BLaER1 treated with 17β-estradiol and CSF1 and Interleukin-3, amounts not matched to agents 10 nM and 100 nM (cell line): ENCODE results near the gene SCFD2.

Experiments used
- H3K27ac ChIP-seq, 11 experiments: shearing (Covaris generic); formaldehyde crosslinking; 2 replicates each; pipeline ENCODE4 v1.8.1; 2022
- H3K27me3 ChIP-seq, 11 experiments: shearing (Covaris generic); formaldehyde crosslinking; 2 replicates each; pipeline ENCODE4 v1.8.1; 2022
- H3K36me3 ChIP-seq, 11 experiments: shearing (Covaris generic); formaldehyde crosslinking; 2 replicates each; pipeline ENCODE4 v1.8.1; 2022
- H3K4me1 ChIP-seq, 10 experiments: shearing (Covaris generic); formaldehyde crosslinking; 2 replicates each; pipeline ENCODE4 v1.8.1; 2022
- H3K4me2 ChIP-seq, 11 experiments: shearing (Covaris generic); formaldehyde crosslinking; 2 replicates each; pipeline ENCODE4 v1.8.1; 2022
- H3K4me3 ChIP-seq, 10 experiments: shearing (Covaris generic); formaldehyde crosslinking; 2 replicates each; pipeline ENCODE4 v1.8.1; 2022
- H3K9ac ChIP-seq, 11 experiments: shearing (Covaris generic); formaldehyde crosslinking; 2 replicates each; pipeline ENCODE4 v1.8.1; 2022
- H3K9me3 ChIP-seq, 11 experiments: shearing (Covaris generic); formaldehyde crosslinking; replicated peaks in 1 of 11; 2 replicates each; pipeline ENCODE4 v1.8.1; 2022
- H4K20me1 ChIP-seq, 11 experiments: shearing (Covaris generic); formaldehyde crosslinking; 2 replicates each; pipeline ENCODE4 v1.8.1; 2022
- Cebpa-rat ChIP-seq, 11 experiments: shearing (Covaris generic); IDR thresholded peaks; 2 replicates each; pipeline ENCODE4 v1.8.1; 2022

Gene SCFD2

GRCh38 chr4:52976523-52977230 lies 389.2 kb downstream of the SCFD2 start:
- 0 out of 22 replicates have a peak, but pooled peaks cover 0 to 11% (median 0%) of the 10 kb centered on the region in 11 experiments for H3K9me3 ChIP-seq
- H4K20me1 ChIP-seq: no peaks in the 10 kb centered on the region
- peaks cover 0 to 8% (median 2%) of the 10 kb centered on the region in 10 experiments; a peak in 3 of 20 replicates for H3K4me1 ChIP-seq
- TF ChIP-seq Cebpa-rat (IDR thresholded peaks at IDR 0.05): no peak
- no peak overlapping the region for H3K9ac ChIP-seq
- H3K36me3 ChIP-seq: no peaks in the 10 kb centered on the region
- H3K4me2 ChIP-seq: no peak overlapping the region
- no peak overlapping the region for H3K4me3 ChIP-seq
- H3K27ac ChIP-seq: no peak overlapping the region
- H3K27me3 ChIP-seq: no peaks in the 10 kb centered on the region

DNA sequence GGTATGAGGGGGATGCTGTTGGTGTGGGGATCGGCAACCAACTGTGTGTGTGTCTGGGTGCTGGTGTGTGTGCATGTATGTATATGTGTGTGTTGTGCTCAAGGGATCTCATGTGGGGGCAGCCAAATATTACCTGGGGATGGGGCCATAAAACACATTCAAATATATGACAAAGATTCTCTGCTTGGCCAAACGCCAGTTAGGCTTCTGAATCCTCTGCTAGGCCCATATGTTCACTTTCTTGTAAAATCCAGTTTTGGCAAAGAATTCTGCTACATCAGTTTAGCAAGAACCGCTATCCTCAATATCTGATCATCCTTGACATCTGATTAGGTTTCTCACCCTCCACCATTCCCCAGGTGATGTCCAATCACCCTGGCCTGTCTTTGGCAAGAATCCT lies 397.2 kb downstream of the SCFD2 start:
- no peaks in the 10 kb centered on the region for H3K27me3 ChIP-seq
- H3K4me1 ChIP-seq: no peaks in the 10 kb centered on the region
- no peaks in the 10 kb centered on the region for H4K20me1 ChIP-seq
- H3K4me3 ChIP-seq: no peak overlapping the region
- no peak overlapping the region for H3K9ac ChIP-seq
- H3K27ac ChIP-seq: no peak overlapping the region
- H3K9me3 ChIP-seq: peaks cover 0 to 17% (median 10%) of the 10 kb centered on the region in 11 experiments; a peak in 11 of 22 replicates
- no peak for TF ChIP-seq Cebpa-rat (IDR thresholded peaks at IDR 0.05)
- no peak overlapping the region for H3K4me2 ChIP-seq
- H3K36me3 ChIP-seq: peaks cover 0 to 6% (median 0%) of the 10 kb centered on the region in 11 experiments; a peak in 2 of 22 replicates

DNA sequence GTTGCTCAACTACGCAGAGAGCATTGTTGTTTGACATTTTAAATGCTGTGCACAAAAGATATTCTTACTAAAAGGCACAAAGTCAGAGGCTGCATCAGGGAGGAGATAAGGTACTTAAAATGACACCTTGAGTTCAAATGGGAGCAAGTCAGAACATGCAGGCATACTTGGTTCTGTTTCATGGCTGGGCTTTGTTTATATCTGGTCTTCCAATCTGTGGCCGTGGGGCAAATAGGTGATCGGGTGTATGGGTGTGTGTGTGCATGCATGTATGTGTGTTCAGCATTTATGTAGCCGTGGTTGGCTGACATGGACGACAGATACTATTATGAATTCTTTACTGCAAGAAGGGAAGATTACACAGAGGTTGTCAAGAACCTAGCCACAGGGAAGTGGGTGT lies 397.6 kb downstream of the SCFD2 start:
- H3K9me3 ChIP-seq: peaks cover 0 to 17% (median 10%) of the 10 kb centered on the region in 11 experiments; a peak in 11 of 22 replicates
- no peak for TF ChIP-seq Cebpa-rat (IDR thresholded peaks at IDR 0.05)

DNA sequence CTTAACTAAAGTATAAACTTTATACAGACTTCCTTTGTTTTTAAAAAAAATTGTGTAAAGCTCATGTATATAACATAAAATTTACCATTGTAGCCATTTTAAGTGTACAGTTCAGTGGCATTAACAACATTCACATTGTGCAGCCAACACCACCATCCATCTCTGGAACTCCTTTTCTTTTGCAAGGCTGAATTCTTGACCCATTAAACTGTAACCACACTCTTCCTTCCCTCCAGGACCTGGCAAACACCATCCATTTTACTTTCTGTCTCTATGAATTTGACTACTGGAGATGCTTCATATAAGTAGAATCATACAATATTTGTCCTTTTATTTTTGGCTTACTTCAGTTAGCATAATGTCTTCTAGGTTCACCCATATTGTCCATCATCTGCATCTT lies 399.1 kb downstream of the SCFD2 start:
- no peak for TF ChIP-seq Cebpa-rat (IDR thresholded peaks at IDR 0.05)
- Histone ChIP-seq H3K9me3 (peaks cover 0 to 17% (median 10%) of the 10 kb centered on the region in 11 experiments; a peak in 11 of 22 replicates), H3K36me3 (peaks cover 0 to 6% (median 0%) of the 10 kb centered on the region in 11 experiments; a peak in 2 of 22 replicates), H3K4me2 (no peak overlapping the region), H4K20me1 (no peaks in the 10 kb centered on the region), H3K4me3 (no peak overlapping the region), H3K4me1 (no peaks in the 10 kb centered on the region), H3K27me3 (no peaks in the 10 kb centered on the region), H3K27ac (no peak overlapping the region), H3K9ac (no peak overlapping the region)

More for the DNA sequence above, 397.6 kb downstream of the SCFD2 start:
- no peaks in the 10 kb centered on the region for H4K20me1 ChIP-seq
- H3K4me1 ChIP-seq: no peaks in the 10 kb centered on the region
- H3K36me3 ChIP-seq: peaks cover 0 to 6% (median 0%) of the 10 kb centered on the region in 11 experiments; a peak in 2 of 22 replicates
- no peak overlapping the region for H3K27ac ChIP-seq
- no peak overlapping the region for H3K4me2 ChIP-seq
- H3K27me3 ChIP-seq: no peaks in the 10 kb centered on the region
- H3K4me3 ChIP-seq: no peak overlapping the region
- no peak overlapping the region for H3K9ac ChIP-seq

DNA sequence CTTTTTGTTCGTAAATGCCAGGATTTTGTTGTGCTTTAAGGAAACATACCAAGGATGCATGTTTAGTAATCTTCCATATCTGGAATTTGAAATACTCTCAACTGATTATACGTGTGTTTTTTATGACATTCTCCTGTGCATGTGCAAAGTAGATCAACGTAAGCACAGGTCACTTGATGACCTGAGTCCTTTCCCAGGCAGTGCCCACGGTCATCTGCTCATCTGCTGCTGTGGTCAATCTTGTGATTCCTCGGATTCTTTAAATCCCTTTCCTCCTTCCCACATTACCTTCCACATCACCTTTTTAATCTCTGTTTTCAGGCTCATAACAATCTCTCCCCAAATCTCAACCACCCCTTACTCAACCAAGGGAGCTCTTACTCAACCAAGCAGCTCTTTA lies 399.7 kb downstream of the SCFD2 start:
- Histone ChIP-seq H3K36me3 (peaks cover 0 to 6% (median 0%) of the 10 kb centered on the region in 11 experiments; a peak in 2 of 22 replicates), H3K27me3 (no peaks in the 10 kb centered on the region), H4K20me1 (no peaks in the 10 kb centered on the region), H3K27ac (no peak overlapping the region), H3K4me2 (no peak overlapping the region), H3K4me3 (no peak overlapping the region), H3K9ac (no peak overlapping the region), H3K4me1 (no peaks in the 10 kb centered on the region), H3K9me3 (peaks cover 0 to 17% (median 10%) of the 10 kb centered on the region in 11 experiments; a peak in 11 of 22 replicates)
- no peak for TF ChIP-seq Cebpa-rat (IDR thresholded peaks at IDR 0.05)

GRCh38 chr4:52964561-52965101 lies 401.2 kb downstream of the SCFD2 start:
- Histone ChIP-seq H3K27ac (no peak overlapping the region), H4K20me1 (no peaks in the 10 kb centered on the region)
- no peak for TF ChIP-seq Cebpa-rat (IDR thresholded peaks at IDR 0.05)

GRCh38 chr4:52964011-52964410 lies 401.9 kb downstream of the SCFD2 start:
- 0 out of 22 replicates have a peak, but pooled peaks cover 0 to 4% (median 0%) of the 10 kb centered on the region in 11 experiments for H3K9me3 ChIP-seq
- H3K36me3 ChIP-seq: no peaks in the 10 kb centered on the region; a peak in 1 of 22 replicates
- no peaks in the 10 kb centered on the region for H3K27me3 ChIP-seq
- no peaks in the 10 kb centered on the region for H3K4me1 ChIP-seq
- TF ChIP-seq Cebpa-rat (IDR thresholded peaks at IDR 0.05): no peak
- H3K4me2 ChIP-seq: no peak overlapping the region
- H3K9ac ChIP-seq: no peak overlapping the region
- no peak overlapping the region for H3K27ac ChIP-seq
- H4K20me1 ChIP-seq: no peaks in the 10 kb centered on the region
- H3K4me3 ChIP-seq: no peak overlapping the region

More at GRCh38 chr4:52964561-52965101, 401.2 kb downstream of the SCFD2 start:
- no peak overlapping the region for H3K9ac ChIP-seq
- no peaks in the 10 kb centered on the region for H3K4me1 ChIP-seq
- H3K27me3 ChIP-seq: no peaks in the 10 kb centered on the region
- peaks cover 0 to 8% (median 3%) of the 10 kb centered on the region in 11 experiments; a peak in 7 of 22 replicates for H3K9me3 ChIP-seq
- H3K4me2 ChIP-seq: no peak overlapping the region
- H3K36me3 ChIP-seq: peaks cover 0 to 4% (median 0%) of the 10 kb centered on the region in 11 experiments; a peak in 2 of 22 replicates
- no peak overlapping the region for H3K4me3 ChIP-seq

DNA sequence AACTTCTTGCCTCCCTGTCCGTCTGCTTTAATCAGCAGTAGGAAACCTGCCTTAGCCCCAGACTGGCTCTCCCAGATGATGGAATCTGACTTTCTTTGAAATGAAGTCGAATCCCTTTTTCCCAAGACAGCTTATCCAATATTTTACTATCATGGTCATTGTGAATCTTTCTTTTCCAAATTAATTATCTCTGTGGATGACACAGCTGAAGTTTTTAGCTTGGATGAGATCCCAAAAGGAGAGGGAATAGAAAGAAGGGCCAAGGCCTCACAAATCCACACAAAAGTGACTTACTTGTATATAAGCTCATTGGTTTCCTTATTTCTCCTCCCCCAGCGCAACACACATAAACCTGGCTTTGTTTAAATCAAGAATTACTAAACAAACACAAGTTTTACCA lies 403.1 kb downstream of the SCFD2 start:
- no peaks in the 10 kb centered on the region for H3K9me3 ChIP-seq
- H3K27ac ChIP-seq: no peak overlapping the region
- no peaks in the 10 kb centered on the region; a peak in 1 of 20 replicates for H3K4me1 ChIP-seq
- no peak overlapping the region for H3K4me2 ChIP-seq
- H3K4me3 ChIP-seq: no peak overlapping the region
- H3K27me3 ChIP-seq: no peaks in the 10 kb centered on the region
- H4K20me1 ChIP-seq: no peaks in the 10 kb centered on the region
- H3K36me3 ChIP-seq: no peaks in the 10 kb centered on the region; a peak in 1 of 22 replicates
- no peak for TF ChIP-seq Cebpa-rat (IDR thresholded peaks at IDR 0.05)
- H3K9ac ChIP-seq: no peak overlapping the region

- Histone ChIP-seq H3K9ac (no peak overlapping the region), H4K20me1 (no peaks in the 10 kb centered on the region), H3K36me3 (no peaks in the 10 kb centered on the region; a peak in 1 of 22 replicates), H3K27me3 (no peaks in the 10 kb centered on the region), H3K4me2 (no peak overlapping the region), H3K4me3 (no peak overlapping the region), H3K27ac (no peak overlapping the region), H3K4me1 (peaks cover 0 to 9% (median 0%) of the 10 kb centered on the region in 10 experiments; a peak in 2 of 20 replicates), H3K9me3 (no peaks in the 10 kb centered on the region)
- no peak for TF ChIP-seq Cebpa-rat (IDR thresholded peaks at IDR 0.05)
Measured at GRCh38 chr4:52961666-52962412, 404.0 kb downstream of the SCFD2 start.
